ENCODE measurements around the gene ATL3.

The ATL3 gene

GRCh38 chr11:63682066-63683021, 11.2 kb upstream of the ATL3 start:
- peak; percentile 34 for TF ChIP-seq CTCF (IDR thresholded peaks at IDR 0.05; ENCODE audit: insufficient read depth, low read depth, low read length, missing control alignments)
- DNase-seq (ENCODE audit: low read depth): peak; percentile 12
- H3K4me3 ChIP-seq (ENCODE audit: low read depth, low read length): peak overlapping the region; percentile 92

- H3K4me3 ChIP-seq (ENCODE audit: low read depth, low read length): peak within 1 kb of the TSS; percentile 92
- TF ChIP-seq CTCF (IDR thresholded peaks at IDR 0.05; ENCODE audit: insufficient read depth, low read depth, low read length, missing control alignments): peak; percentile 9
- peak; percentile 99 for DNase-seq (ENCODE audit: low read depth)
These were observed 10.3 kb upstream of the ATL3 start, which contains the start of gene RTN3 for GRCh38 chr11:63681321-63682065. Gene RTN3, plus strand, starts transcription at chr11:63681500. Its CDS starts 137 bp downstream, at chr11:63681637.

GRCh38 chr11:63680834-63681320, 9.7 kb upstream of the ATL3 start:
- DNase-seq (ENCODE audit: low read depth): peak; percentile 31
- TF ChIP-seq CTCF (IDR thresholded peaks at IDR 0.05; ENCODE audit: insufficient read depth, low read depth, low read length, missing control alignments): no peak
- H3K4me3 ChIP-seq (ENCODE audit: low read depth, low read length): peak overlapping the region; percentile 92

GRCh38 chr11:63673579-63673978, 2.4 kb upstream of the ATL3 start:
- TF ChIP-seq CTCF (IDR thresholded peaks at IDR 0.05; ENCODE audit: insufficient read depth, low read depth, low read length, missing control alignments): no peak
- DNase-seq (ENCODE audit: low read depth): no peak
- H3K4me3 ChIP-seq (ENCODE audit: low read depth, low read length): no peak overlapping the region

- no peak for TF ChIP-seq CTCF (IDR thresholded peaks at IDR 0.05; ENCODE audit: insufficient read depth, low read depth, low read length, missing control alignments)
- DNase-seq (ENCODE audit: low read depth): no peak
These were observed 1.9 kb upstream of the ATL3 start for GRCh38 chr11:63672936-63673539.

GRCh38 chr11:63672156-63672463, 934 bp upstream of the ATL3 start:
- no peak overlapping the region for H3K4me3 ChIP-seq (ENCODE audit: low read depth, low read length)
- TF ChIP-seq CTCF (IDR thresholded peaks at IDR 0.05; ENCODE audit: insufficient read depth, low read depth, low read length, missing control alignments): no peak
- no peak for DNase-seq (ENCODE audit: low read depth)

More at GRCh38 chr11:63672936-63673539, 1.9 kb upstream of the ATL3 start:
- H3K4me3 ChIP-seq (ENCODE audit: low read depth, low read length): no peak overlapping the region
